Hippocampal formation (tissue), 2 donors: ENCODE data around the gene KCTD2.
A peak's percentile ranks its signal among the peaks of the same experiment; 100 is the strongest.
"Not testable (repeated sequence)": the region's sequence is repeated elsewhere in the genome, so short reads cannot be mapped to it uniquely, and the experiment has no call there.

ENCODE experiments used
- DNase-seq, 2 donors: peaks; one replicate each; lab custom pipeline; 2025; lab: John Stamatoyannopoulos, UW

The KCTD2 gene

GRCh38 chr17:75020331-75021110 lies 26.5 kb upstream of the KCTD2 start:
- DNase-seq = peak; percentile 43 to 48

GRCh38 chr17:75024686-75025397 lies 22.2 kb upstream of the KCTD2 start:
- DNase-seq = no peak

- DNase-seq = not testable (repeated sequence)
These were observed 21.7 kb upstream of the KCTD2 start for GRCh38 chr17:75025398-75025734.

GRCh38 chr17:75026650-75027049 lies 20.4 kb upstream of the KCTD2 start:
- DNase-seq = not testable (repeated sequence)

- DNase-seq = no peak
These were observed 16.9 kb upstream of the KCTD2 start for GRCh38 chr17:75030161-75030560.

GRCh38 chr17:75031972-75032719 lies 14.9 kb upstream of the KCTD2 start:
- DNase-seq = peak; percentile 77 to 91

GRCh38 chr17:75032720-75033280 lies 14.2 kb upstream of the KCTD2 start:
- peak in 1 of 2 donors; percentile 81 for DNase-seq

- peak; percentile 75 to 85 for DNase-seq
These were observed 13.4 kb upstream of the KCTD2 start for GRCh38 chr17:75033346-75034235.

GRCh38 chr17:75034236-75034908 lies 12.7 kb upstream of the KCTD2 start:
- peak; percentile 68 to 69 for DNase-seq

- DNase-seq = peak; percentile 17 to 26
These were observed 10.3 kb upstream of the KCTD2 start for GRCh38 chr17:75036643-75037268.

- DNase-seq = no peak
These were observed 7.8 kb upstream of the KCTD2 start for GRCh38 chr17:75039238-75039637.

GRCh38 chr17:75041656-75042280 lies 5.3 kb upstream of the KCTD2 start:
- no peak for DNase-seq

GRCh38 chr17:75043789-75044188 lies 3.2 kb upstream of the KCTD2 start:
- DNase-seq = not testable (repeated sequence)

GRCh38 chr17:75044716-75045115 lies 2.3 kb upstream of the KCTD2 start:
- no peak for DNase-seq

- DNase-seq = not testable (repeated sequence)
These were observed 1.0 kb upstream of the KCTD2 start for GRCh38 chr17:75045946-75046406.

- no peak for DNase-seq
These were observed 523 bp downstream of the KCTD2 start for GRCh38 chr17:75047398-75048098.

- DNase-seq = no peak
These were observed 1.3 kb downstream of the KCTD2 start for GRCh38 chr17:75048249-75048878.

- no peak for DNase-seq
These were observed 2.0 kb downstream of the KCTD2 start for GRCh38 chr17:75049057-75049456.
